ENCODE results near the gene ALDH9A1.
"Not testable (repeated sequence)": the region's sequence is repeated elsewhere in the genome, so short reads cannot be mapped to it uniquely, and the experiment has no call there.

ALDH9A1 gene

DNA sequence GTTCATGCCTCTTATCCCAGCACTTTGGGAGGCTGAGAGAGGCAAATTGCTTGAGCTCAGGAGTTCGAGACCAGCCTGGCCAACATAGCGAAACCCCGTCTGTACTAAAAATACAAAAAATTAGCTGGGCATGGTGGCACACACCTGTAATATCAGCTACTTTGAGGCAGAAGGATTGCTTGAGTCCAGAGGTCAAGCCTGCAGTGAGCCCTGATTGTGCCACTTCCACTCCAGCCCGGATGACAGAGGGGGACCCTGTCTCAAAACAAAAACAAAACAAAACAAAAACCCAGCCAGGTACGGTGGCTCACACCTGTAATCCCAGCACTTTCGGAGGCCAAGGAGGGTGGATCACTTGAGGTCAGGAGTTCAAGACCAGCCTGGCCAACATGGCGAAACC lies 60.2 kb downstream of the ALDH9A1 start:
- not testable (repeated sequence) for H3K4me3 ChIP-seq (ENCODE audit: low read depth, low read length)

DNA sequence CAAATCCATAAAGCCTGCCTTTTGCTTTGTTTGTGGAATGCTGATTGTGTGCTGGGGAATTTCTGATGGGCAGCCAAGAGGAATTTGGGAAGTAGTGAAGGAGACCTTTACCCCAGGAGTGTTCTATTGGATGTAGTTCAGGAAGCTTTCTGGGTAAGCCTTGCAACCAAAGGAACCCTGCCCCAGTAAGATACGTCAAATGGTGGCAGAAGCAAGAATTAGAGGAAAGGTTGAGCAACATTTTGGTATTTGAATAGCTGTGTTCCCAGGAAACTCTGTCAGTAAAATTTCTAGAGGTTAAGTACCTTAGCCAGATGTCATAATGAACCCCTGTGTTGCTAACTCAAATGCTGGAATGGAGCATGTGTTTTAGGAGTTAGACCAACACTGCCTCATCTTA lies 60.9 kb downstream of the ALDH9A1 start:
- no peak overlapping the region for H3K9ac ChIP-seq (ENCODE audit: low read depth, low read length)
- H3K4me3 ChIP-seq (ENCODE audit: low read depth, low read length): no peak overlapping the region

More for the DNA sequence above, 60.2 kb downstream of the ALDH9A1 start:
- H3K27me3 ChIP-seq (ENCODE audit: control insufficient read depth, insufficient read depth, low read length); H3K9me3 ChIP-seq (ENCODE audit: control insufficient read depth, insufficient read depth, low read length); H3K36me3 ChIP-seq (ENCODE audit: control insufficient read depth, insufficient read depth, low read length); H3K9ac ChIP-seq (ENCODE audit: low read depth, low read length): not testable (repeated sequence)
- H3K4me1 ChIP-seq (ENCODE audit: control insufficient read depth, insufficient read depth, low read length): peaks cover 18% of the 10 kb centered on the region

DNA sequence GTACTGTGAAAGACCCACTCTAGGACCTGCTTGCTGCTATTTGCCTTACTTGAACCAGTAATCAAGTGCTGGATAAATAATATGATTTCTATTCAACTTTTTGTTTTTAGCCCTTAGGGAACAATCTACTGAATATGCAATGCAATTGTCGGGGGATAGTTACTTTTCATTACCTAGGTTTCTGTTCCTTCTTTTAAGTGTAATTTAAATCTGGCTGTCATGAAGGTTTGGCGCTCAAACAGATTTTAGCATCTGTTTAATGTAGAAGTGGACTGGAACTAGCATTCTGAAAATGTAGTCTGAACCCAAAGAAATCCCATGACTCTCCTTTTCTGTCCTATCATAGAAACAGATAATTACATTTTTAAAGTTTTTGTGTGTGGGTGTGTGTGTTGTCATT lies 62.5 kb downstream of the ALDH9A1 start:
- peaks cover 22% of the 10 kb centered on the region for H3K4me1 ChIP-seq (ENCODE audit: control insufficient read depth, insufficient read depth, low read length)
- H3K9ac ChIP-seq (ENCODE audit: low read depth, low read length): no peak overlapping the region
- no peaks in the 10 kb centered on the region for H3K27me3 ChIP-seq (ENCODE audit: control insufficient read depth, insufficient read depth, low read length)
- no peaks in the 10 kb centered on the region for H3K9me3 ChIP-seq (ENCODE audit: control insufficient read depth, insufficient read depth, low read length)
- no peak overlapping the region for H3K4me3 ChIP-seq (ENCODE audit: low read depth, low read length)
- H3K36me3 ChIP-seq (ENCODE audit: control insufficient read depth, insufficient read depth, low read length): no peaks in the 10 kb centered on the region

More for the DNA sequence above, 60.9 kb downstream of the ALDH9A1 start:
- H3K9me3 ChIP-seq (ENCODE audit: control insufficient read depth, insufficient read depth, low read length): no peaks in the 10 kb centered on the region
- H3K27me3 ChIP-seq (ENCODE audit: control insufficient read depth, insufficient read depth, low read length): no peaks in the 10 kb centered on the region
- H3K4me1 ChIP-seq (ENCODE audit: control insufficient read depth, insufficient read depth, low read length): peaks cover 25% of the 10 kb centered on the region
- no peaks in the 10 kb centered on the region for H3K36me3 ChIP-seq (ENCODE audit: control insufficient read depth, insufficient read depth, low read length)

GRCh38 chr1:165635329-165635728 lies 63.0 kb downstream of the ALDH9A1 start:
- no peak overlapping the region for H3K4me3 ChIP-seq (ENCODE audit: low read depth, low read length)
- H3K4me1 ChIP-seq (ENCODE audit: control insufficient read depth, insufficient read depth, low read length): peaks cover 22% of the 10 kb centered on the region

GRCh38 chr1:165634154-165634921 lies 64.0 kb downstream of the ALDH9A1 start:
- H3K9me3 ChIP-seq (ENCODE audit: control insufficient read depth, insufficient read depth, low read length): no peaks in the 10 kb centered on the region
- H3K27me3 ChIP-seq (ENCODE audit: control insufficient read depth, insufficient read depth, low read length): no peaks in the 10 kb centered on the region
- no peak overlapping the region for H3K9ac ChIP-seq (ENCODE audit: low read depth, low read length)
- no peaks in the 10 kb centered on the region for H3K36me3 ChIP-seq (ENCODE audit: control insufficient read depth, insufficient read depth, low read length)
- H3K4me1 ChIP-seq (ENCODE audit: control insufficient read depth, insufficient read depth, low read length): peaks cover 26% of the 10 kb centered on the region
- H3K4me3 ChIP-seq (ENCODE audit: low read depth, low read length): no peak overlapping the region

More at GRCh38 chr1:165635329-165635728, 63.0 kb downstream of the ALDH9A1 start:
- H3K9me3 ChIP-seq (ENCODE audit: control insufficient read depth, insufficient read depth, low read length): no peaks in the 10 kb centered on the region
- H3K36me3 ChIP-seq (ENCODE audit: control insufficient read depth, insufficient read depth, low read length): no peaks in the 10 kb centered on the region
- H3K9ac ChIP-seq (ENCODE audit: low read depth, low read length): no peak overlapping the region
- H3K27me3 ChIP-seq (ENCODE audit: control insufficient read depth, insufficient read depth, low read length): no peaks in the 10 kb centered on the region

GRCh38 chr1:165633614-165634013 lies 64.7 kb downstream of the ALDH9A1 start:
- Histone ChIP-seq H3K9me3 (ENCODE audit: control insufficient read depth, insufficient read depth, low read length) (no peaks in the 10 kb centered on the region), H3K4me1 (ENCODE audit: control insufficient read depth, insufficient read depth, low read length) (peaks cover 26% of the 10 kb centered on the region), H3K9ac (ENCODE audit: low read depth, low read length) (no peak overlapping the region), H3K27me3 (ENCODE audit: control insufficient read depth, insufficient read depth, low read length) (no peaks in the 10 kb centered on the region), H3K4me3 (ENCODE audit: low read depth, low read length) (no peak overlapping the region), H3K36me3 (ENCODE audit: control insufficient read depth, insufficient read depth, low read length) (no peaks in the 10 kb centered on the region)

- Histone ChIP-seq H3K4me3 (ENCODE audit: low read depth, low read length) (peak overlapping the region; percentile 98), H3K4me1 (ENCODE audit: control insufficient read depth, insufficient read depth, low read length) (peaks cover 22% of the 10 kb centered on the region), H3K36me3 (ENCODE audit: control insufficient read depth, insufficient read depth, low read length) (no peaks in the 10 kb centered on the region), H3K9me3 (ENCODE audit: control insufficient read depth, insufficient read depth, low read length) (no peaks in the 10 kb centered on the region), H3K9ac (ENCODE audit: low read depth, low read length) (no peak overlapping the region), H3K27me3 (ENCODE audit: control insufficient read depth, insufficient read depth, low read length) (no peaks in the 10 kb centered on the region)
These were observed 65.9 kb downstream of the ALDH9A1 start for GRCh38 chr1:165632491-165632890.

DNA sequence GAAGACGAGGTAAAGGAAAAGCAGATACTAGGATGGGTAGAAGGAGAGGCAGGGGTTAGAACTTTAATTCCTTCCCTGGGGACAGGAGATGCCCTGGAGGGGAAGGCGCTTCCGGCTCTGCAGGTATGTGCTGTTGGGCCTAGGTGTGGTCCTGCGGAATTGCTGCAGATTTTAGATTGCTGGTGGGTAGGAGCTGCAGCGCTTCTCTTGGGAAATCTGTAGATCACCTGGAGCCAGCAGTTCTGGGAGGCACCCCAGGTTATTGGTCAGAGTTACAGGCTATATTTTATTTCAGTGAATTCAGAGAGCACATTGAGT lies 66.3 kb downstream of the ALDH9A1 start:
- H3K36me3 ChIP-seq (ENCODE audit: control insufficient read depth, insufficient read depth, low read length): no peaks in the 10 kb centered on the region
- peaks cover 22% of the 10 kb centered on the region for H3K4me1 ChIP-seq (ENCODE audit: control insufficient read depth, insufficient read depth, low read length)
- no peaks in the 10 kb centered on the region for H3K27me3 ChIP-seq (ENCODE audit: control insufficient read depth, insufficient read depth, low read length)
- H3K9ac ChIP-seq (ENCODE audit: low read depth, low read length): peak overlapping the region; percentile 65
- no peaks in the 10 kb centered on the region for H3K9me3 ChIP-seq (ENCODE audit: control insufficient read depth, insufficient read depth, low read length)
- peak overlapping the region; percentile 98 for H3K4me3 ChIP-seq (ENCODE audit: low read depth, low read length)

DNA sequence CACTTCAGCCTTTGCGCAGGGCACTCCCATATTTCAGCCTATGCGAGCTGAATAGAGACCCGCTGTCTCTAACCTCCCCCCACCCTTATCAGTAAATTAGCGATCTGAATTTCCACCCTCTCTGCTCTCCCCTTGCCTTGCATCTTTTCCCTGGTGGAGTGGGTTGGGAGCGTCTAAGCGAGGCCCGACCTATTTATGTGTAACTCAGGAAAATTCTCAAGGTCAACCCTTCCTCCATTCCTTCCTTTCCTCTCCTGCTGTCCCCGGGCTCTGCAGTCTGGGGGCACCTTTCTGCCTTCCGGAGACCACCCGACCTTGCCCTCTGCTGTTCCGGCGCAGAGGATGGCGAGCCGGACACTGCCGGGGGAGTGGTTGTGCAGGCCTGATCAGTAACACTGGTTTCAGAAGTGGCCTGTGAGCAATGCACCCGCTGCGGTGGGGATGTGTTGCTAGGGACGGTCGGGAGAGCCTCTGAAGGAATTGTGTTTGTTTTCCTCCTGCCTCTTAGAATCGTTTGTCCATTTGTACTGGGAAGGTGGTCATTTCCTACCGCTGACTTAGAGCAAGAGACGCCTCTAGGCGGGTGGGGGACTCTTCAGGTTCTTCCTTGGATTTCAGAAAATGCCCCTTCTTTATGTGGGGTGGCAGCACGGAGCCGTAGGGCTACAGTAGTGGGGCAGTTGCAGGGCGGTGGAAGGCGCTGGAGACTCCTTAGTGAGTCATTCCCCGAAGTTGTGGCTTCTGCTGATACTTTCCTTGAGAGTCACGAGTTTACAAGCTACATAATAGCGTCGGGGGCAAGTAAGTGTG lies 66.8 kb downstream of the ALDH9A1 start:
- Histone ChIP-seq H3K9me3 (ENCODE audit: control insufficient read depth, insufficient read depth, low read length) (no peaks in the 10 kb centered on the region), H3K4me1 (ENCODE audit: control insufficient read depth, insufficient read depth, low read length) (peaks cover 22% of the 10 kb centered on the region), H3K9ac (ENCODE audit: low read depth, low read length) (peak overlapping the region; percentile 65), H3K4me3 (ENCODE audit: low read depth, low read length) (peak overlapping the region; percentile 98), H3K36me3 (ENCODE audit: control insufficient read depth, insufficient read depth, low read length) (no peaks in the 10 kb centered on the region), H3K27me3 (ENCODE audit: control insufficient read depth, insufficient read depth, low read length) (no peaks in the 10 kb centered on the region)

DNA sequence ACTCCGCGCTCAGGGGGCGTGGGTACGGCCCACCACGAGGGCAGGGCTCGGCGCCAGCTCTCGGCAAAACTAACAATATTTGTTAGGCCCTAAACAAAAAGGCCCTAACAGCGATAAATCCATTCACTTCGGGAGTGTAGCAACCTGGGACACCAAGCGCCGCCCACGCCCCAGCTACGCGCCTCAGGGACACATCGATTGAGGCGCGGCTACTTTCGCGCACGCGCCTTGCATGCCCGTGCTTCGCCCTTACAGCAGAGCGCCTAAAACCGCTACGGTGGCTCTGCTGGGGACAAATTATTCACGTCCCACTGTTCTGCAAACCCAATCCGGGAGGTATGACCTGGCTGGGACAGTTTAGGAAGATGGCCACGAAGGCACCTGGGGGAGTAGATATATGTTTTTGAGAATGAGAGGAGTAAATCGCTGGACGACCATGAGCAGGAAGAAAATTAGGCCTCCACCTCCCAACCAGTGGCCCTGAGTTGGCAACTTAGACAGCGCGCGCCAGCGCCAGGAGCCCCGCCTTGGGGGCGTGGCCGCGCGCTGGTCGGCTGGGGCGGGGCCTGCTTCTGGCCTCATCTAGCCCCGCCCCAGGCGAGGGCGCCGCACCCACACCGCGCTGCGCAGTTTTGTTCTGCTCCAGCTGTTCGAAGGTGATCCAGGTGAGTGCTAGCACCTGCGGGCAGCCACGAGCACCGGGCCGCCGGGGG lies 67.6 kb downstream of the ALDH9A1 start, which contains the start of gene MGST3:
TSS of gene MGST3 (plus strand) at position 606 of the 713 bp plus-strand sequence. CDS start 18,614 bp downstream, outside the sequence.
- Histone ChIP-seq H3K4me3 (ENCODE audit: low read depth, low read length) (peak within 1 kb of the TSS; percentile 98), H3K36me3 (ENCODE audit: control insufficient read depth, insufficient read depth, low read length) (no peaks in the 10 kb centered on the region), H3K9me3 (ENCODE audit: control insufficient read depth, insufficient read depth, low read length) (no peaks in the 10 kb centered on the region), H3K9ac (ENCODE audit: low read depth, low read length) (peak within 1 kb of the TSS; percentile 65), H3K27me3 (ENCODE audit: control insufficient read depth, insufficient read depth, low read length) (no peaks in the 10 kb centered on the region), H3K4me1 (ENCODE audit: control insufficient read depth, insufficient read depth, low read length) (peaks cover 22% of the 10 kb centered on the region)

DNA sequence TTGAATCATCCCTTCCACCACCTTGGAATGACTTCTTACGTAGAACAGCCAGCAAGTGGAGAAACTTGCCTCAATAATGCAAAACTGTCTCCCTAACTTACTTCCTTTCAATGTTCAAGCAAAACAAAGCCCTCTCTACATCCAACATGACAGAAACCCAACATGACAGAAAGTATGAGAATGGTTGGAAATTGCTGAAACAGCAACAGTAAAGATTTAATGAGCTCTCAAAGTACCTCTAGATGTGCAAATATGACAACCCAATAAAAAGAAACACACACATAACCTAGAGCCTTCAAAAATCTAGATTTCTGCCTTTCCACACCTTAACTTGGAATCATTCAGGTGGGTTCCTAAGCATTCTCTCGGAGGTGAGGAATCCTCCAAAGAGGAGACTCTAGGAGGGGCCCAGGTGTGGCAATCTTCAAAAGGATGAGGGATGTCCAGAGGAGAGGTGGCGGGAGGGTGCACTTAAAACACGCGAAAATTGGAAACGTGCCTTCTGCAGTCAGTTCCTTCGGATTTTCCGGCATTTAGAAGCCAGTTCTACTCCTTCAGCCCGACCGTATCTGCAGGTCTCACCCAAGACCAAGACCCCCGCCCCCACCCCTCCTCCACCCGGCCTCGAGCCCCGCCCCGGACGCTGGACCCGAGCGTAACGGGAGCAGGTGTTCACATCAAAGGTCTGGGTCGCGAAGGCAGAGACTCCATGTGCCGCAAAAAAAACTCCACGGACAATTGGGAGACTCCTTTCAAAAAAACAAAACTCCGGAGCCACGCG lies 68.3 kb downstream of the ALDH9A1 start:
- Histone ChIP-seq H3K27me3 (ENCODE audit: control insufficient read depth, insufficient read depth, low read length) (no peaks in the 10 kb centered on the region), H3K36me3 (ENCODE audit: control insufficient read depth, insufficient read depth, low read length) (no peaks in the 10 kb centered on the region), H3K9me3 (ENCODE audit: control insufficient read depth, insufficient read depth, low read length) (no peaks in the 10 kb centered on the region), H3K4me3 (ENCODE audit: low read depth, low read length) (peak overlapping the region; percentile 98), H3K9ac (ENCODE audit: low read depth, low read length) (peak overlapping the region; percentile 47), H3K4me1 (ENCODE audit: control insufficient read depth, insufficient read depth, low read length) (peaks cover 15% of the 10 kb centered on the region)

Measured in iPS-15b (cell line).